B cell (primary cell): ENCODE results near the gene RNPEPL1. TPM values are rescaled to one million over a fixed set of nuclear protein-coding genes. Genes with fewer than 3 reads are reported as not detected.

Experiments
- ATAC-seq: fragments of 200-7000 bp; cut with Tn5 transposase; one replicate; pipeline ENCODE4 v1.10.0; 2021; ENCODE audit warnings: low read depth, mild to moderate bottlenecking, moderate number of reproducible peaks, moderate library complexity
- CTCF ChIA-PET: fragments of 350-600 bp; sonication (Branson Sonifier 250); formaldehyde crosslinking; loops from one replicate; lab custom pipeline; 2021; ENCODE audit warnings: antibody characterized with exemption, inconsistent platforms; lab: Charles Lee
- POLR2A ChIA-PET: fragments of 350-600 bp; sonication (Branson Sonifier 250); formaldehyde crosslinking; loops from one replicate; lab custom pipeline; 2021; ENCODE audit warnings: antibody characterized with exemption; lab: Charles Lee
- DNase-seq: peaks from one replicate; pipeline ENCODE4 v3.0.0; 2013
- H2AFZ ChIP-seq: 2 replicates; pipeline ENCODE4 v1.6.1; 2012; ENCODE audit warnings: mild to moderate bottlenecking, low read depth, low read length; ENCODE audit not compliant: insufficient read depth, poor library complexity, severe bottlenecking
- H3K27ac ChIP-seq, 2 donors: 1 replicate in 1 of 2; 2 replicates in 1 of 2; pipeline ENCODE4 v1.5.1; 2012 to 2013; ENCODE audit warnings: low read length in 2 of 2, mild to moderate bottlenecking in 2 of 2, moderate library complexity in 1 of 2
- H3K27me3 ChIP-seq, 4 experiments: fragments of 200-600 bp in 1 of 4; sonication (generic) in 1 of 4; replicated peaks in 1 of 4; 1 replicate in 2 of 4; 2 replicates in 2 of 4; pipeline versions ENCODE4 v1.6.1 to v1.7.0; 2013 to 2016; ENCODE audit warnings: low read length in 3 of 4, mild to moderate bottlenecking in 2 of 4, mixed read lengths in 1 of 4, moderate library complexity in 1 of 4; ENCODE audit not compliant: insufficient read depth in 4 of 4, control insufficient read depth in 3 of 4; ENCODE audit errors: control extremely low read depth in 1 of 4
- H3K36me3 ChIP-seq, 2 experiments: replicated peaks in 1 of 2; 1 replicate in 1 of 2; 2 replicates in 1 of 2; pipeline versions ENCODE4 v1.6.1 to v1.7.1; 2013; ENCODE audit warnings: low read length in 1 of 2; ENCODE audit not compliant: insufficient read depth in 2 of 2, control insufficient read depth in 1 of 2; ENCODE audit errors: control extremely low read depth in 1 of 2, extremely low read depth in 1 of 2
- H3K4me1 ChIP-seq, 2 donors: fragments of 200-600 bp in 1 of 2; sonication (generic) in 1 of 2; 1 replicate in 1 of 2; 2 replicates in 1 of 2; pipeline versions ENCODE4 v1.5.1 to v1.6.1; 2013 to 2017; ENCODE audit warnings: low read length in 2 of 2; ENCODE audit not compliant: control insufficient read depth in 2 of 2, insufficient read depth in 2 of 2
- H3K4me2 ChIP-seq: replicated peaks from 2 replicates; pipeline ENCODE3; 2012; ENCODE audit warnings: mild to moderate bottlenecking, low read depth, low read length; ENCODE audit not compliant: poor library complexity, severe bottlenecking
- H3K4me3 ChIP-seq, 5 experiments: fragments of 200-600 bp in 1 of 5; sonication (generic) in 1 of 5; 1 replicate in 3 of 5; 2 replicates in 2 of 5; pipeline versions ENCODE4 v1.5.1 to v1.7.0; 2011 to 2016; ENCODE audit warnings: low read length in 4 of 5, mild to moderate bottlenecking in 4 of 5, low read depth in 2 of 5, control low read depth in 1 of 5, moderate library complexity in 1 of 5; ENCODE audit not compliant: insufficient read depth in 1 of 5; ENCODE audit errors: control extremely low read depth in 1 of 5, extremely low read depth in 1 of 5
- H3K79me2 ChIP-seq: fragments of 200-600 bp; sonication (generic); one replicate; pipeline ENCODE4 v1.6.0; 2016; ENCODE audit warnings: low read length; ENCODE audit not compliant: control insufficient read depth, insufficient read depth
- H3K9ac ChIP-seq: fragments of 200-600 bp; sonication (generic); 2 replicates; pipeline ENCODE4 v1.6.1; 2017; ENCODE audit warnings: mild to moderate bottlenecking, low read length, moderate library complexity
- H3K9me3 ChIP-seq, 3 donors: one replicate each; pipeline versions ENCODE4 v1.6.1 to v1.7.1; 2013; ENCODE audit warnings: low read length in 2 of 3; ENCODE audit not compliant: control insufficient read depth in 2 of 3, insufficient read depth in 1 of 3; ENCODE audit errors: control extremely low read depth in 1 of 3
- H4K20me1 ChIP-seq: 2 replicates; pipeline ENCODE4 v1.6.0; 2012; ENCODE audit warnings: mild to moderate bottlenecking, low read length; ENCODE audit not compliant: insufficient read depth, control insufficient read depth, poor library complexity, severe bottlenecking
- H3K27ac Mint-ChIP-seq: one replicate; pipeline ENCODE4 v1.8.0; 2021; ENCODE audit warnings: mixed read lengths
- H3K27me3 Mint-ChIP-seq: one replicate; pipeline ENCODE4 v1.8.0; 2021; ENCODE audit warnings: mixed read lengths
- H3K4me1 Mint-ChIP-seq: one replicate; pipeline ENCODE4 v1.8.0; 2021; ENCODE audit warnings: mixed read lengths
- H3K4me3 Mint-ChIP-seq: one replicate; pipeline ENCODE4 v1.8.0; 2021; ENCODE audit warnings: mixed read lengths
- H3K9me3 Mint-ChIP-seq: one replicate; pipeline ENCODE4 v1.8.0; 2022; ENCODE audit warnings: mixed read lengths; ENCODE audit not compliant: insufficient read depth
- CTCF ChIP-seq: fragments of 200-600 bp; IDR thresholded peaks from one replicate; pipeline ENCODE4 v1.8.0; 2022; ENCODE audit warnings: antibody characterized with exemption, mild to moderate bottlenecking
- EZH2 ChIP-seq: IDR thresholded peaks from 2 replicates; pipeline ENCODE4 v1.6.1; 2012; ENCODE audit warnings: borderline replicate concordance, low read depth, mild to moderate bottlenecking, moderate library complexity, low read length; ENCODE audit not compliant: insufficient read depth, poor library complexity, severe bottlenecking
- WGBS: methylation state at CpG from one replicate; pipeline ENCODE4 v1.1.5; 2013; ENCODE audit warnings: missing lambda C conversion rate; ENCODE audit not compliant: insufficient coverage; 5-methylcytosine and 5-hydroxymethylcytosine counted together
- intact Hi-C: fragments of 100-400 bp; cut with micrococcal nuclease; formaldehyde crosslinking; loops from one replicate; pipeline ENCODE4 v1.10.0; 2022
- polyA plus RNA-seq: library from polyadenylated mRNA; depleted of rRNA; stranded (reverse); fragments of >200 nt; gene quantifications from 2 replicates; pipeline ENCODE4 v1.2.3, GENCODE V29; 2012
- total RNA-seq, 2 donors: library from RNA; stranded (reverse); fragments of 120-200 nt in 1 of 2; gene quantifications; 1 replicate in 1 of 2; 2 replicates in 1 of 2; pipeline versions ENCODE4 v1.2.3 to v1.2.4, GENCODE V29; 2013 to 2022

RNPEPL1 gene
- total and polyA plus RNA-seq, 2 donors (not counting 1 experiment from before 2014, with no cell fraction given): 103 to 109 TPM

- Histone ChIP-seq H3K27me3 (no peaks in the 10 kb centered on the region), H3K36me3 (peaks cover 0 to 35% of the 10 kb centered on the region in 2 experiments), H3K9ac (no peak overlapping the region), H3K4me2 (peak overlapping the region; percentile 12), H3K4me3 (no peak overlapping the region), H3K9me3 (peaks cover 0 to 5% (median 0%) of the 10 kb centered on the region in 3 donors), H4K20me1 (peaks cover 91% of the 10 kb centered on the region), H3K4me1 (peaks cover 9 to 27% of the 10 kb centered on the region in 2 donors), H3K27ac (no peak overlapping the region), H2AFZ (no peak overlapping the region), H3K79me2 (peaks cover 66% of the 10 kb centered on the region)
- ATAC-seq: peak; percentile 21
- H3K9me3 Mint-ChIP-seq: no peaks in the 10 kb centered on the region
- ChIA-PET POLR2A (interaction anchor here (1.2 kb wide), 1 partner anchor 13 kb away, joined by 4 read pairs; no protein-coding TSS in a partner anchor), CTCF (interaction anchor here (0.9 to 1.7 kb wide), 5 partner anchors 11 to 66 kb away, joined by 3 to 15 read pairs (median 6); no protein-coding TSS in a partner anchor)
- no peak for TF ChIP-seq EZH2
- peak; percentile 13 for TF ChIP-seq CTCF
- intact Hi-C loops: no loop called here
- 80% methylated on average over 24 of the region's 27 CpGs for WGBS
- H3K27me3 Mint-ChIP-seq: no peaks in the 10 kb centered on the region
- peak overlapping the region; percentile 70 for H3K27ac Mint-ChIP-seq
- peaks cover 40% of the 10 kb centered on the region for H3K4me1 Mint-ChIP-seq
- DNase-seq: peak; percentile 63
- H3K4me3 Mint-ChIP-seq: no peak overlapping the region
These were observed 11.7 kb downstream of the RNPEPL1 start for GRCh38 chr2:240579771-240580614.

GRCh38 chr2:240581811-240582210 lies 13.5 kb downstream of the RNPEPL1 start:
- ChIA-PET CTCF (interaction anchor here (1.1 to 1.5 kb wide), 3 partner anchors 13 to 68 kb away, joined by 3 to 7 read pairs (median 4); partner anchors contain the start of gene RNPEPL1), POLR2A (interaction anchor here (1.0 kb wide), 1 partner anchor 13 kb away, joined by 4 read pairs; no protein-coding TSS in a partner anchor)
- H3K27me3 ChIP-seq: no peaks in the 10 kb centered on the region
- no peak overlapping the region for H3K9ac ChIP-seq
- Mint-ChIP-seq H3K27me3 (no peaks in the 10 kb centered on the region), H3K4me3 (no peak overlapping the region), H3K4me1 (peaks cover 49% of the 10 kb centered on the region), H3K27ac (no peak overlapping the region), H3K9me3 (no peaks in the 10 kb centered on the region)
- H3K79me2 ChIP-seq: peaks cover 71% of the 10 kb centered on the region
- no peak overlapping the region for H3K4me3 ChIP-seq
- 100% methylated on average over 4 of the region's 5 CpGs for WGBS
- no peak overlapping the region for H2AFZ ChIP-seq
- no peak for TF ChIP-seq EZH2
- peaks cover 0 to 16% of the 10 kb centered on the region in 2 experiments for H3K36me3 ChIP-seq
- H3K4me1 ChIP-seq: peaks cover 17 to 35% of the 10 kb centered on the region in 2 donors
- peaks cover 0 to 5% (median 0%) of the 10 kb centered on the region in 3 donors for H3K9me3 ChIP-seq
- DNase-seq (no peak), ATAC-seq (no peak)
- no peak overlapping the region for H3K4me2 ChIP-seq
- no peak overlapping the region for H3K27ac ChIP-seq
- intact Hi-C loops: no loop called here
- H4K20me1 ChIP-seq: peaks cover 83% of the 10 kb centered on the region
